SH-SY5Y (cell line): ENCODE results near the gene PPP1R37.

Experiments
- GATA2 ChIP-seq: IDR thresholded peaks from 2 replicates; pipeline ENCODE4 v1.6.1; 2011; ENCODE audit warnings: mild to moderate bottlenecking, low read depth, low read length
- GATA3 ChIP-seq: IDR thresholded peaks from 2 replicates; pipeline ENCODE4 v1.6.1; 2011; ENCODE audit warnings: low read depth, mild to moderate bottlenecking, low read length, moderate library complexity

Gene PPP1R37

GRCh38 chr19:45097450-45097775, 4.4 kb downstream of the PPP1R37 start:
- TF ChIP-seq GATA3 = no peak

DNA sequence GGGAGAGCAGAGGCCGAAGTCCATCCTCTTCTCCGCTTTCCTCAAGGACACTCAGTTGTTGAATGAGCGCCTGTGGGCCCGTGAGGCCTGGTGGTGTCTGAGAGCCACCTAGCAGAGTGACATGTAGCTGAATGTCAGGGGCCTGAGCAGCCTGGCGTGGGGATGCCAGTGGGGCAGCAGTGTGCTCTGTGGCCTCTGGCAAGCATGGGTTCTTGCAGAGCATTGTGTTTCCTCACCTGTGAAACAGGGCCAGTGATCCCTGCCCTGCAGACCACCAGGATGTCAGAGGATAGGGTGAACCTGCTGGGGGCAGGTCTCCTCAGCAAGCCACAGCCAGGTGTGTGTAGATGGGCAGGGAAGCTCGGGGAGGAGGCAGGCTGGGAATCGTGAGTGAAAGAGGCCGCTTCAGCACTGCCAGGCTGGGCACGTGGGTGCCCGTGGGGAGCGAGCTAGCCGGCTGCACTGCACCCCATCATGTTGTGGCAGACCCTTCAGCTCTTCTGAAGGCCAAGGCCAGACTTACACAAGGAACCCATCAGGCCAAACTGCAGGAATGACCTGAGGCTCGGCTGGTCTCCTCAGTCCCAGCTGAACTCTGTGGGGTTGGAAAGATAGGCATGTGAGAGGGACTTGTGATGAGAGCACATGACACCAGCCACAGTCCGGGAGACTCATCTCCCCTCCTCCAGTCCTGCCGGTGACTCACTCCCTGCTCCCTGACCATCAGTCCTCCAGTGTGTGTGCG, 5.0 kb downstream of the PPP1R37 start:
- TF ChIP-seq GATA2 (no peak), GATA3 (no peak)

DNA sequence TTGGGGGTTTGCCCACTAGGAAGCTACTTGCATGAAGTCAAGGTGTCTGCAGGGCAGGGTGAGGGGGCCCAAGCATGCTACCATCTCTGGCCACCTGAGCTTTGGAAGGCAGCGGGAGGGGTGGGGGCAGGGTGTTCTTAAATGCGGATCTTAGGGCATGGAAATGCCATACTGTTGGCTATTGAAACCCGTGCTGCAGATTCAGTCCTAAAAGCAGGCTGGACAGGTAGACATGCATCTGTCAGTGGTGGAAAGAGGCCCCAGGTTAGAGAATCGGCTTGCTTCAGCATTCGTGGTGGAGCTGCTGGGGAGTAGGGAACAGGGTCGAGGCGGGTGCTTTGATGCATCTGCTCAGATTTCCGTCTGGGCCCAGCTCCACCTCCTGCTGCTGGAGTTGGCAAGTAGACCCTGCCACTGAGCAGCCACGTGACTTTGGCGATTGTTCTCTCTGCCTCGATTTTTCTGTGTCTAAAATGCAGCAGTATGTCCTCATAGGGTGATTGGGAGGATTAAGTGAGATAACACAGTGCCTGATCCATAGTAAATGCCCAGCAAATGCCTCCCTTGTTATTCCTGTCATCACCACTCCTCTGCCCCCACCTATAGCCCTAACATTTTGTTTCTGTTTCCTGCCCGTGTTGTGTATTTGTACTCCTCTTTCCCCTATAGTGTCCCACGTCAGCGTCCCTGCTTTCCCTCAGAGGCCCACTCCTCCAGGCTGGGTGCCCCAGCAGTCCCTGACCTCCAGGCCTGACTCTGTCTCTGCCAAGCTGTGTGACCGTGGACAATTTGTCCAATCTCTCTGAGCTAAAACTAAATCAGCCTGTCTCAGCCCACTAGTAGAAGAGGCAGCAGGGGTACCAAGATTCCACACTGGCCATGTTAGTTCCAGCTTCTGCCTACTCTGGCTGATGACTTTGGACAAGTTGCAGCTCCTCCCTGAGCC, 5.8 kb downstream of the PPP1R37 start:
- TF ChIP-seq GATA2 (no peak), GATA3 (no peak)

- no peak for TF ChIP-seq GATA2
- no peak for TF ChIP-seq GATA3
Observed at GRCh38 chr19:45099467-45100191, 6.7 kb downstream of the PPP1R37 start.

- TF ChIP-seq GATA2 (no peak), GATA3 (no peak)
Observed at GRCh38 chr19:45100201-45100600, 7.2 kb downstream of the PPP1R37 start.

GRCh38 chr19:45100846-45101252, 7.9 kb downstream of the PPP1R37 start:
- TF ChIP-seq GATA3 (no peak), GATA2 (no peak)

DNA sequence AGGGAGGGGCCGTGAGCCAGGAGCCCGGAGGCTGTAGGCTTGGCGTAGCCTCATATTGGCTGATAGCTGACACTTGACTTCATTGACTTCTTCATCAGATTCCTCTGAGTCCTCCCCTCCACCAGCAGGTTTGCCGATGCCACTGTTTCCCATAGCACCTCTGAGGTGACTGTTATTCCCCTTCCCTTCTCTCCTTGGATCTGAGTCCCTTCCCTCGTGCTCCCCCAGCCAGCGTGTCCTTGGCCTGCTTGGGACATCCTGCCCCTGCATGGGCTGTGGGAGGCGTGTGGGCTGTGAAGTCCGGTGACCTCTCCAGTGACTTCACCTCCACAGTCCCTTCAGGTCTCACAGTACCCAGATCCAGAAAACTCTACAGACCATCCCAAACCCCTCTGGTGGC, 8.8 kb downstream of the PPP1R37 start:
- no peak for TF ChIP-seq GATA3
- TF ChIP-seq GATA2 = no peak

DNA sequence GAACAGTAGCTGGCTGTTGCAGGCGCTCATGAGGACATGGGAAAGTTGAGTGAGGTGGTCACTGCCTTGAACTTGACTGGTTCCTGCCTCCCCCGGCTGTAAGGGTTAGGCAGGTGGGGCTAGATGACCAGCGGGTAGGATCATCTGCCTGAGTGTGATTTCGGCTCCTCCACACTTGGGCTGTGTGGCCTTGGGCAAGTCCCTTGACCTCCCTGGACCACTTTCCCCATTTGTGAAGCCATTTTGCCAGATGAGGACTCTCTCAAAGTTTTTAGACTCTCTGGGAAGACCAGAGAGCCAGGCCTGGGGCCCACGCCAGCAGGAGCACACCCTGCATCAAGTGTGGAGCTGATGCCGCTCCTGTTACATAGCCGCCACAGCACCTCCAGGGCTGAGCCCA, 9.5 kb downstream of the PPP1R37 start:
- TF ChIP-seq GATA3 (no peak), GATA2 (no peak)

- TF ChIP-seq GATA2 (no peak), GATA3 (no peak)
Observed at GRCh38 chr19:45103156-45103507, 10.2 kb downstream of the PPP1R37 start.

DNA sequence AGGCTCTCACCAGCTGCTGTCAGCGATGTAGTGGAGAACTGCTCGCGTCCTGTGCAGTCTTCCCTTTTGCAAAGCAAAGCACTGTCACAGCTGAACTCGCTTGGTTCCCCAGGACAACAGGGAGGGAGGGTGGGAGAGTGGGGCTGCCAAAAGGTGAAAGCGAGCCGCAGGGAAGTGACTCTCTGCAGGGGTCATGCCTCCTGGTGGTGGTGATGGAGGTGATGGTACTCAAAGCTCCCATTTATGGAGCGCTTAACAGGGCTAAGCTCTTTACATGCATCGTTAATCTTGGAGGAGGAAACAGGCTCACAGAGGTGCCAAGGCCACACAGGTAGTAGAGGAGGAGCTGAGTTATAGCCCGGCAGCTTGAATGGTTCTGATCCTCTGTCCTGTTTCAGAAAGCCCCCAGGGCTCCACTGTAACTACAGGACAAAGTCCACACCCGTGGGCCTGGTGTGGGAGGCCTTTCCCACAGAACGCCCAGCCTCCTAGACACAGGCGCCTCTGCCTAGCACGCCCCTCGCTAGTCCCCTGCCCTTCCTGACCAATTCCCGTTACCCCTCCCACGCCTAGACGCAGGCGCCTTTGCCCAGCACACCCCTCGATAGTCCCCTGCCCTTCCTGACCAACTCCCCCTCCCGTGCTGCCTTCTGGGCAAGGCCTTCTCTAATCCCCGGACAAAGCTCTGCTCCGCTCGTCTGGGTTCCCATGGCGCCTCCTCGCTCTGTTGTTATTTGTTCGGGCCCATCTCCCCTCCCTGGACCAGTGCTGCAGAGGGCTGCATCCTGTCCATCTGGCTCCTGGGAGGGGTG, 10.7 kb downstream of the PPP1R37 start:
- TF ChIP-seq GATA3 (no peak), GATA2 (no peak)

- TF ChIP-seq GATA2 (no peak), GATA3 (no peak)
Observed at GRCh38 chr19:45104658-45105349, 11.8 kb downstream of the PPP1R37 start.

- TF ChIP-seq GATA3 (no peak), GATA2 (no peak)
Observed at GRCh38 chr19:45107621-45108150, 14.7 kb downstream of the PPP1R37 start.

- no peak for TF ChIP-seq GATA3
- no peak for TF ChIP-seq GATA2
Observed at GRCh38 chr19:45110851-45111266, 17.9 kb downstream of the PPP1R37 start.
